CD8-positive, alpha-beta memory T cell (primary cell): Measurements from ENCODE around the gene PNPLA8. TPM values are rescaled to one million over a fixed set of nuclear protein-coding genes. Genes with fewer than 3 reads are reported as not detected.

Experiments
- CTCF ChIA-PET: fragments of 350-600 bp; sonication (Branson Sonifier 250); formaldehyde crosslinking; loops from one replicate; lab custom pipeline; 2021; ENCODE audit warnings: antibody characterized with exemption; lab: Charles Lee
- POLR2A ChIA-PET: fragments of 350-600 bp; sonication (Branson Sonifier 250); formaldehyde crosslinking; loops from one replicate; lab custom pipeline; 2021; ENCODE audit warnings: antibody characterized with exemption; lab: Charles Lee
- DNase-seq, 5 donors: peaks; one replicate each; pipeline versions ENCODE4 v3.0.0 to v3.0.0-alpha.2; 2020 to 2022; ENCODE audit warnings: mixed read lengths in 1 of 5
- H3K27ac ChIP-seq: one replicate; pipeline ENCODE4 v1.7.0; 2013; ENCODE audit warnings: low read depth, mild to moderate bottlenecking, low read length, moderate library complexity
- H3K27me3 ChIP-seq: 2 replicates; pipeline ENCODE4 v1.7.0; 2013; ENCODE audit warnings: low read length, mild to moderate bottlenecking; ENCODE audit not compliant: insufficient read depth, poor library complexity, severe bottlenecking
- H3K36me3 ChIP-seq: 2 replicates; pipeline ENCODE4 v1.7.0; 2013; ENCODE audit warnings: mild to moderate bottlenecking, low read length, moderate library complexity; ENCODE audit not compliant: insufficient read depth
- H3K4me1 ChIP-seq: 2 replicates; pipeline ENCODE4 v1.7.0; 2013; ENCODE audit warnings: mild to moderate bottlenecking, low read length, moderate library complexity; ENCODE audit not compliant: insufficient read depth
- H3K4me3 ChIP-seq: 2 replicates; pipeline ENCODE4 v1.7.0; 2013; ENCODE audit warnings: mild to moderate bottlenecking, low read length
- H3K9me3 ChIP-seq: 2 replicates; pipeline ENCODE4 v1.7.0; 2013; ENCODE audit warnings: mild to moderate bottlenecking, low read length
- H3K27ac Mint-ChIP-seq, 8 donors: one replicate each; pipeline ENCODE4 v1.8.0; 2020 to 2021; ENCODE audit warnings: mixed read lengths in 8 of 8, mild to moderate bottlenecking in 6 of 8, inconsistent platforms in 3 of 8, moderate library complexity in 3 of 8
- H3K27me3 Mint-ChIP-seq, 2 donors: one replicate each; pipeline ENCODE4 v1.8.0; 2020 to 2021; ENCODE audit warnings: mixed read lengths in 2 of 2, mild to moderate bottlenecking in 1 of 2, moderate library complexity in 1 of 2
- H3K36me3 Mint-ChIP-seq, 3 donors: one replicate each; pipeline ENCODE4 v1.8.0; 2020 to 2021; ENCODE audit warnings: mixed read lengths in 3 of 3, inconsistent platforms in 1 of 3, mild to moderate bottlenecking in 1 of 3
- H3K4me1 Mint-ChIP-seq, 3 donors: one replicate each; pipeline ENCODE4 v1.8.0; 2020 to 2021; ENCODE audit warnings: mixed read lengths in 3 of 3, inconsistent platforms in 1 of 3, mild to moderate bottlenecking in 1 of 3
- H3K4me3 Mint-ChIP-seq, 7 donors: one replicate each; pipeline ENCODE4 v1.8.0; 2020 to 2021; ENCODE audit warnings: mixed read lengths in 7 of 7, mild to moderate bottlenecking in 6 of 7, moderate library complexity in 4 of 7, inconsistent platforms in 2 of 7
- H3K9me3 Mint-ChIP-seq, 5 donors: one replicate each; pipeline ENCODE4 v1.8.0; 2020 to 2022; ENCODE audit warnings: mixed read lengths in 5 of 5, mild to moderate bottlenecking in 3 of 5, moderate library complexity in 2 of 5, inconsistent platforms in 1 of 5
- polyA plus RNA-seq: library from polyadenylated mRNA; unstranded; fragments of 300-500 nt; fragmentation: Illumina TruSeq; gene quantifications from one replicate; pipeline ENCODE4 v1.2.3, GENCODE V29; 2021
- total RNA-seq, 2 experiments: library from RNA; stranded (reverse); gene quantifications; one replicate each; pipeline ENCODE4 v1.2.3, GENCODE V29; 2021

Gene PNPLA8
- total and polyA plus RNA-seq, 3 experiments from 2014 or later, result 16.3 to 29.7 (median 17.9) TPM

GRCh38 chr7:108464743-108465142 is 61.2 kb downstream of the PNPLA8 start:
- Histone ChIP-seq H3K27me3 (no peaks in the 10 kb centered on the region), H3K9me3 (no peaks in the 10 kb centered on the region), H3K27ac (no peak overlapping the region), H3K4me1 (peaks cover 21% of the 10 kb centered on the region), H3K36me3 (no peaks in the 10 kb centered on the region), H3K4me3 (no peak overlapping the region)
- peaks cover 5 to 29% of the 10 kb centered on the region in 2 donors for H3K27me3 Mint-ChIP-seq
- H3K4me1 Mint-ChIP-seq, result peaks cover 2 to 18% (median 11%) of the 10 kb centered on the region in 3 donors
- H3K36me3 Mint-ChIP-seq, result no peaks in the 10 kb centered on the region
- H3K27ac Mint-ChIP-seq, result no peak overlapping the region
- H3K4me3 Mint-ChIP-seq, result no peak overlapping the region
- H3K9me3 Mint-ChIP-seq, result no peaks in the 10 kb centered on the region
- ChIA-PET POLR2A (no interaction called here), CTCF (no interaction called here)
- DNase-seq, result no peak

- peaks cover 2 to 18% (median 11%) of the 10 kb centered on the region in 3 donors for H3K4me1 Mint-ChIP-seq
- Histone ChIP-seq H3K4me1 (peaks cover 21% of the 10 kb centered on the region), H3K27me3 (no peaks in the 10 kb centered on the region), H3K27ac (no peak overlapping the region), H3K4me3 (no peak overlapping the region), H3K36me3 (no peaks in the 10 kb centered on the region), H3K9me3 (no peaks in the 10 kb centered on the region)
- peak overlapping the region in 1 of 8 donors; percentile 45 for H3K27ac Mint-ChIP-seq
- no peaks in the 10 kb centered on the region for H3K36me3 Mint-ChIP-seq
- ChIA-PET POLR2A (no interaction called here), CTCF (no interaction called here)
- DNase-seq, result peak in 1 of 5 donors; percentile 79
- H3K9me3 Mint-ChIP-seq, result no peaks in the 10 kb centered on the region
- peaks cover 8 to 38% of the 10 kb centered on the region in 2 donors for H3K27me3 Mint-ChIP-seq
- peak overlapping the region in 1 of 7 donors; percentile 15 for H3K4me3 Mint-ChIP-seq
Observed at GRCh38 chr7:108463613-108464012, 62.3 kb downstream of the PNPLA8 start.

GRCh38 chr7:108461840-108462239 is 64.1 kb downstream of the PNPLA8 start:
- Mint-ChIP-seq H3K36me3 (peaks cover 0 to 2% (median 0%) of the 10 kb centered on the region in 3 donors), H3K27ac (no peak overlapping the region), H3K9me3 (no peaks in the 10 kb centered on the region), H3K4me1 (peaks cover 9 to 33% (median 14%) of the 10 kb centered on the region in 3 donors), H3K27me3 (peaks cover 20 to 55% of the 10 kb centered on the region in 2 donors), H3K4me3 (no peak overlapping the region)
- peaks cover 21% of the 10 kb centered on the region for H3K4me1 ChIP-seq
- H3K9me3 ChIP-seq, result no peaks in the 10 kb centered on the region
- no peaks in the 10 kb centered on the region for H3K36me3 ChIP-seq
- POLR2A ChIA-PET, result no interaction called here
- no peak for DNase-seq
- CTCF ChIA-PET, result no interaction called here
- no peak overlapping the region for H3K4me3 ChIP-seq
- H3K27me3 ChIP-seq, result peaks cover 16% of the 10 kb centered on the region
- no peak overlapping the region for H3K27ac ChIP-seq

GRCh38 chr7:108460964-108461363 is 65.0 kb downstream of the PNPLA8 start:
- Histone ChIP-seq H3K4me3 (no peak overlapping the region), H3K4me1 (peaks cover 21% of the 10 kb centered on the region), H3K9me3 (no peaks in the 10 kb centered on the region), H3K27me3 (peaks cover 18% of the 10 kb centered on the region), H3K27ac (no peak overlapping the region), H3K36me3 (no peaks in the 10 kb centered on the region)
- no peaks in the 10 kb centered on the region for H3K9me3 Mint-ChIP-seq
- CTCF ChIA-PET, result no interaction called here
- peaks cover 22 to 59% of the 10 kb centered on the region in 2 donors for H3K27me3 Mint-ChIP-seq
- H3K4me1 Mint-ChIP-seq, result peaks cover 12 to 37% (median 17%) of the 10 kb centered on the region in 3 donors
- DNase-seq, result no peak
- H3K36me3 Mint-ChIP-seq, result peaks cover 0 to 2% (median 0%) of the 10 kb centered on the region in 3 donors
- POLR2A ChIA-PET, result no interaction called here
- no peak overlapping the region for H3K27ac Mint-ChIP-seq
- no peak overlapping the region for H3K4me3 Mint-ChIP-seq

- peak overlapping the region in 1 of 8 donors; percentile 11 for H3K27ac Mint-ChIP-seq
- ChIA-PET POLR2A (no interaction called here), CTCF (no interaction called here)
- peaks cover 21% of the 10 kb centered on the region for H3K27me3 ChIP-seq
- peaks cover 12 to 37% (median 17%) of the 10 kb centered on the region in 3 donors for H3K4me1 Mint-ChIP-seq
- H3K27me3 Mint-ChIP-seq, result peaks cover 22 to 59% of the 10 kb centered on the region in 2 donors
- no peak overlapping the region for H3K27ac ChIP-seq
- no peaks in the 10 kb centered on the region for H3K36me3 ChIP-seq
- H3K36me3 Mint-ChIP-seq, result peaks cover 0 to 2% (median 0%) of the 10 kb centered on the region in 3 donors
- H3K9me3 Mint-ChIP-seq, result no peaks in the 10 kb centered on the region
- H3K4me3 ChIP-seq, result no peak overlapping the region
- H3K4me3 Mint-ChIP-seq, result no peak overlapping the region
- H3K4me1 ChIP-seq, result peaks cover 21% of the 10 kb centered on the region
- H3K9me3 ChIP-seq, result no peaks in the 10 kb centered on the region
- peak in 1 of 5 donors; percentile 35 for DNase-seq
Observed at GRCh38 chr7:108459922-108460551, 65.9 kb downstream of the PNPLA8 start.

GRCh38 chr7:108457871-108458270 is 68.1 kb downstream of the PNPLA8 start:
- peaks cover 28 to 70% of the 10 kb centered on the region in 2 donors for H3K27me3 Mint-ChIP-seq

DNA sequence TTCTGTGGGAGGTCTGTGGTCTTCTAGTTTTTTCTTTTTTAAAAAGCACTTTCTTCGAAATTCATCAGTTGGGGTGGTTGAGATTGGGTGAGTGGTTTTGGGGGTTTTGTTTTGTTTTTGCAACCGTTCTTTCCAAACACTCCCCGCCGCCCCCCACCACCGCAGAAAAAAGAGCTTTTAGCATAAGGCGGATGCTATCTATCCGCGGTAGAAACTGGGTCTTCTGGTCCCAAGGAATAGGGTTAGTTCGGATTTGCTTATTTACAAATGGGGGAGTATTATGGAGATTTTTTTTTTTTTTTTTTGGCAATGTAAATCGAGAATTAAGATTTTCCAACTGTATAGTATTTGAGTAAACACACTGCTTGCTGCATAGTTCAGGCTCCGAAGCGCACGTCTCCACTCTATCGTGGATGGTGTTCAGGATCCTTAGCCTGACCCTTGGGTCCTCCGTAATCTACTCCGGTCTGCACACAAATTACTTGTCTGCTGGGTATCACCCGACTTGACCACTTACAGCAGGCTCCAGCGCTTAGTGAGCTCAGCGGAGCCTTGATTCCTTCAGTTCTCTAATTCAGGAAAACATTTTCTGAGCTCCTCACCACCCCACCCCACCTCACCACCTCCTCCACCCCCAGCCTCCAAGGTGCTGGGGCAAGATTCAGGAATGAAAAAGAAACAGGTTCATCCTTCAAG is 68.9 kb downstream of the PNPLA8 start:
- H3K36me3 Mint-ChIP-seq, result peaks cover 0 to 2% (median 0%) of the 10 kb centered on the region in 3 donors
- ChIA-PET CTCF (interaction anchor here (1.5 kb wide), 1 partner anchor 11 kb away, joined by 6 read pairs; no protein-coding TSS in a partner anchor), POLR2A (no interaction called here)
- no peaks in the 10 kb centered on the region for H3K9me3 ChIP-seq
- peaks cover 29 to 71% of the 10 kb centered on the region in 2 donors for H3K27me3 Mint-ChIP-seq
- peak overlapping the region in 1 of 8 donors; percentile 58 for H3K27ac Mint-ChIP-seq
- no peaks in the 10 kb centered on the region for H3K36me3 ChIP-seq
- H3K27ac ChIP-seq, result no peak overlapping the region
- H3K4me1 ChIP-seq, result no peaks in the 10 kb centered on the region
- H3K27me3 ChIP-seq, result peaks cover 26% of the 10 kb centered on the region
- H3K4me1 Mint-ChIP-seq, result peaks cover 11 to 23% (median 12%) of the 10 kb centered on the region in 3 donors
- H3K4me3 Mint-ChIP-seq, result peak overlapping the region in 6 of 7 donors; percentile 51 to 82 (median 62)
- no peak overlapping the region for H3K4me3 ChIP-seq
- no peak for DNase-seq
- no peaks in the 10 kb centered on the region for H3K9me3 Mint-ChIP-seq

More at GRCh38 chr7:108457871-108458270, 68.1 kb downstream of the PNPLA8 start:
- Histone ChIP-seq H3K4me1 (peaks cover 2% of the 10 kb centered on the region), H3K27me3 (peaks cover 26% of the 10 kb centered on the region), H3K9me3 (no peaks in the 10 kb centered on the region), H3K4me3 (no peak overlapping the region), H3K27ac (no peak overlapping the region), H3K36me3 (no peaks in the 10 kb centered on the region)
- no peak for DNase-seq
- Mint-ChIP-seq H3K27ac (peak overlapping the region in 2 of 8 donors; percentile 16 to 61), H3K4me3 (peak overlapping the region in 3 of 7 donors; percentile 2 to 64 (median 49)), H3K4me1 (peaks cover 11 to 25% (median 12%) of the 10 kb centered on the region in 3 donors), H3K9me3 (no peaks in the 10 kb centered on the region), H3K36me3 (peaks cover 0 to 2% (median 0%) of the 10 kb centered on the region in 3 donors)
- CTCF ChIA-PET, result no interaction called here
- POLR2A ChIA-PET, result no interaction called here
